GM23338 (cell line): Measurements from ENCODE around the gene STAT6. TPM values are rescaled to one million over a fixed set of nuclear protein-coding genes. Genes with fewer than 3 reads are reported as not detected.

Source experiments
- ATAC-seq: fragments of 200-7000 bp; cut with Tn5 transposase; 3 replicates; pipeline ENCODE4 v1.9.1; 2020
- DNase-seq: peaks from one replicate; pipeline ENCODE4 v3.0.0-alpha.2; 2015; ENCODE audit warnings: low spot score
- H2AFZ ChIP-seq: fragments of 200-600 bp; sonication (generic); 2 replicates; pipeline ENCODE4 v1.8.0; 2016; ENCODE audit warnings: antibody characterized with exemption, mild to moderate bottlenecking, moderate library complexity
- H3F3A ChIP-seq: fragments of 200-600 bp; sonication (generic); replicated peaks from 2 replicates; pipeline ENCODE4 v1.8.0; 2017; ENCODE audit warnings: antibody characterized with exemption, mixed run types, low read depth
- H3K27ac ChIP-seq: fragments of 200-600 bp; sonication (generic); 2 replicates; pipeline ENCODE4 v1.6.1; 2016; ENCODE audit warnings: low read depth
- H3K27me3 ChIP-seq: fragments of 200-600 bp; sonication (generic); 2 replicates; pipeline ENCODE4 v1.8.0; 2016; ENCODE audit warnings: mild to moderate bottlenecking, mixed run types, moderate library complexity; ENCODE audit not compliant: insufficient read depth
- H3K36me3 ChIP-seq: fragments of 200-600 bp; sonication (generic); 2 replicates; pipeline ENCODE4 v1.8.0; 2016; ENCODE audit warnings: mild to moderate bottlenecking; ENCODE audit not compliant: insufficient read depth
- H3K4me1 ChIP-seq: fragments of 200-600 bp; sonication (generic); 2 replicates; pipeline ENCODE4 v1.8.0; 2016; ENCODE audit warnings: mild to moderate bottlenecking, moderate library complexity; ENCODE audit not compliant: insufficient read depth
- H3K4me2 ChIP-seq: fragments of 200-600 bp; sonication (generic); 2 replicates; pipeline ENCODE4 v1.7.1; 2017; ENCODE audit warnings: mixed run types
- H3K4me3 ChIP-seq: fragments of 200-600 bp; sonication (generic); 2 replicates; pipeline ENCODE4 v1.6.1; 2016; ENCODE audit warnings: mixed run types
- H3K79me2 ChIP-seq: fragments of 200-600 bp; sonication (generic); replicated peaks from 2 replicates; pipeline ENCODE4 v1.8.0; 2017; ENCODE audit warnings: mild to moderate bottlenecking; ENCODE audit not compliant: insufficient read depth
- H3K9me2 ChIP-seq: fragments of 200-600 bp; sonication (generic); 2 replicates; pipeline ENCODE4 v1.8.0; 2017; ENCODE audit not compliant: insufficient read depth
- H4K20me1 ChIP-seq: fragments of 200-600 bp; sonication (generic); replicated peaks from 2 replicates; pipeline ENCODE4 v1.8.0; 2017; ENCODE audit warnings: mild to moderate bottlenecking; ENCODE audit not compliant: insufficient read depth
- H3K27ac Mint-ChIP-seq: 2 replicates; pipeline ENCODE4 v1.8.0; 2020; ENCODE audit warnings: inconsistent platforms, mild to moderate bottlenecking, moderate library complexity, mixed read lengths
- H3K27me3 Mint-ChIP-seq: 3 replicates; pipeline ENCODE4 v1.8.0; 2022; ENCODE audit warnings: low read depth, mild to moderate bottlenecking, moderate library complexity, mixed read lengths, inconsistent platforms; ENCODE audit not compliant: insufficient read depth, poor library complexity
- H3K36me3 Mint-ChIP-seq: 3 replicates; pipeline ENCODE4 v1.8.0; 2021; ENCODE audit warnings: low read depth, mild to moderate bottlenecking, inconsistent platforms, moderate library complexity, mixed read lengths
- H3K4me1 Mint-ChIP-seq: 3 replicates; pipeline ENCODE4 v1.8.0; 2020; ENCODE audit warnings: mild to moderate bottlenecking, inconsistent platforms, mixed read lengths
- H3K4me3 Mint-ChIP-seq: 3 replicates; pipeline ENCODE4 v1.8.0; 2021; ENCODE audit warnings: moderate library complexity, mild to moderate bottlenecking, inconsistent platforms, mixed read lengths
- H3K9me3 Mint-ChIP-seq: 3 replicates; pipeline ENCODE4 v1.8.0; 2020; ENCODE audit warnings: moderate library complexity, mild to moderate bottlenecking, inconsistent platforms, mixed read lengths
- CREB1 ChIP-seq: fragments of 250-450 bp; sonication (Bioruptor Pico); IDR thresholded peaks from 2 replicates; pipeline ENCODE4 v1.5.0; 2020; ENCODE audit warnings: low read depth, mild to moderate bottlenecking, moderate library complexity
- EZH2 ChIP-seq: fragments of 200-600 bp; sonication (generic); IDR thresholded peaks from one replicate; pipeline ENCODE4 v1.8.0; 2017; ENCODE audit warnings: antibody characterized with exemption, mild to moderate bottlenecking, low read depth; ENCODE audit not compliant: unreplicated experiment
- ZNF331 ChIP-seq: fragments of 250-450 bp; sonication (Bioruptor Pico); IDR thresholded peaks from 2 replicates; pipeline ENCODE4 v1.5.0; 2020; ENCODE audit warnings: low read depth, mild to moderate bottlenecking, moderate library complexity
- polyA plus RNA-seq: library from polyadenylated mRNA; unstranded; fragments of >200 nt; fragmentation: Nextera tagmentation; extraction: Ambion mirVana; gene quantifications from 2 replicates; pipeline ENCODE4 v1.2.1, GENCODE V29; 2016
- total RNA-seq: library from RNA; depleted of rRNA; stranded (reverse); fragments of >200 nt; shearing (Covaris generic); gene quantifications from 2 replicates; pipeline ENCODE4 v1.2.3, GENCODE V29; 2014
- TF ChIP-seq, protein P1 (sequence below): fragments of 250-450 bp; sonication (Bioruptor Pico); IDR thresholded peaks from 2 replicates; pipeline ENCODE4 v1.5.0; 2020; ENCODE audit warnings: mild to moderate bottlenecking, moderate library complexity
- TF ChIP-seq, protein P2 (sequence below), 2 experiments: fragments of 200-600 bp in 1 of 2; sonication (generic) in 1 of 2; conservative IDR thresholded peaks; 2 replicates each; pipeline versions ENCODE4 v1.5.1 to v1.6.1; 2016 to 2017; ENCODE audit warnings: antibody characterized with exemption in 2 of 2, low read depth in 2 of 2, mild to moderate bottlenecking in 2 of 2, moderate library complexity in 1 of 2

STAT6 gene
- total and polyA plus RNA-seq, 2 experiments from 2014 or later = 14.3 to 28.1 TPM

DNA sequence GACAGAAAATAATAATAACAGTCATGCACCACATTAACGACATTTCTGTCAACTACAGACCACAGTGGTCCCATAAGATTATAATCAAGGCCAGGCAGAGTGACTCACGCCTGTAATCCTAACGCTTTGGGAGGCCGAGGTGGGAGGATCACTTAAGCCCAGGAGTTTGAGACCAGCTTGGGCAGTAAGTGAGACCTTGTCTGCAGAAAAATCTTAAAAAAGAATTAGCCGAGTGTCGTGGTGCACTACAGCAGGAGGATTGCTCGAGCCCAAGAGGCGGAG is 13.7 kb downstream of the STAT6 start (continued):
- TF ChIP-seq, protein P1, sequence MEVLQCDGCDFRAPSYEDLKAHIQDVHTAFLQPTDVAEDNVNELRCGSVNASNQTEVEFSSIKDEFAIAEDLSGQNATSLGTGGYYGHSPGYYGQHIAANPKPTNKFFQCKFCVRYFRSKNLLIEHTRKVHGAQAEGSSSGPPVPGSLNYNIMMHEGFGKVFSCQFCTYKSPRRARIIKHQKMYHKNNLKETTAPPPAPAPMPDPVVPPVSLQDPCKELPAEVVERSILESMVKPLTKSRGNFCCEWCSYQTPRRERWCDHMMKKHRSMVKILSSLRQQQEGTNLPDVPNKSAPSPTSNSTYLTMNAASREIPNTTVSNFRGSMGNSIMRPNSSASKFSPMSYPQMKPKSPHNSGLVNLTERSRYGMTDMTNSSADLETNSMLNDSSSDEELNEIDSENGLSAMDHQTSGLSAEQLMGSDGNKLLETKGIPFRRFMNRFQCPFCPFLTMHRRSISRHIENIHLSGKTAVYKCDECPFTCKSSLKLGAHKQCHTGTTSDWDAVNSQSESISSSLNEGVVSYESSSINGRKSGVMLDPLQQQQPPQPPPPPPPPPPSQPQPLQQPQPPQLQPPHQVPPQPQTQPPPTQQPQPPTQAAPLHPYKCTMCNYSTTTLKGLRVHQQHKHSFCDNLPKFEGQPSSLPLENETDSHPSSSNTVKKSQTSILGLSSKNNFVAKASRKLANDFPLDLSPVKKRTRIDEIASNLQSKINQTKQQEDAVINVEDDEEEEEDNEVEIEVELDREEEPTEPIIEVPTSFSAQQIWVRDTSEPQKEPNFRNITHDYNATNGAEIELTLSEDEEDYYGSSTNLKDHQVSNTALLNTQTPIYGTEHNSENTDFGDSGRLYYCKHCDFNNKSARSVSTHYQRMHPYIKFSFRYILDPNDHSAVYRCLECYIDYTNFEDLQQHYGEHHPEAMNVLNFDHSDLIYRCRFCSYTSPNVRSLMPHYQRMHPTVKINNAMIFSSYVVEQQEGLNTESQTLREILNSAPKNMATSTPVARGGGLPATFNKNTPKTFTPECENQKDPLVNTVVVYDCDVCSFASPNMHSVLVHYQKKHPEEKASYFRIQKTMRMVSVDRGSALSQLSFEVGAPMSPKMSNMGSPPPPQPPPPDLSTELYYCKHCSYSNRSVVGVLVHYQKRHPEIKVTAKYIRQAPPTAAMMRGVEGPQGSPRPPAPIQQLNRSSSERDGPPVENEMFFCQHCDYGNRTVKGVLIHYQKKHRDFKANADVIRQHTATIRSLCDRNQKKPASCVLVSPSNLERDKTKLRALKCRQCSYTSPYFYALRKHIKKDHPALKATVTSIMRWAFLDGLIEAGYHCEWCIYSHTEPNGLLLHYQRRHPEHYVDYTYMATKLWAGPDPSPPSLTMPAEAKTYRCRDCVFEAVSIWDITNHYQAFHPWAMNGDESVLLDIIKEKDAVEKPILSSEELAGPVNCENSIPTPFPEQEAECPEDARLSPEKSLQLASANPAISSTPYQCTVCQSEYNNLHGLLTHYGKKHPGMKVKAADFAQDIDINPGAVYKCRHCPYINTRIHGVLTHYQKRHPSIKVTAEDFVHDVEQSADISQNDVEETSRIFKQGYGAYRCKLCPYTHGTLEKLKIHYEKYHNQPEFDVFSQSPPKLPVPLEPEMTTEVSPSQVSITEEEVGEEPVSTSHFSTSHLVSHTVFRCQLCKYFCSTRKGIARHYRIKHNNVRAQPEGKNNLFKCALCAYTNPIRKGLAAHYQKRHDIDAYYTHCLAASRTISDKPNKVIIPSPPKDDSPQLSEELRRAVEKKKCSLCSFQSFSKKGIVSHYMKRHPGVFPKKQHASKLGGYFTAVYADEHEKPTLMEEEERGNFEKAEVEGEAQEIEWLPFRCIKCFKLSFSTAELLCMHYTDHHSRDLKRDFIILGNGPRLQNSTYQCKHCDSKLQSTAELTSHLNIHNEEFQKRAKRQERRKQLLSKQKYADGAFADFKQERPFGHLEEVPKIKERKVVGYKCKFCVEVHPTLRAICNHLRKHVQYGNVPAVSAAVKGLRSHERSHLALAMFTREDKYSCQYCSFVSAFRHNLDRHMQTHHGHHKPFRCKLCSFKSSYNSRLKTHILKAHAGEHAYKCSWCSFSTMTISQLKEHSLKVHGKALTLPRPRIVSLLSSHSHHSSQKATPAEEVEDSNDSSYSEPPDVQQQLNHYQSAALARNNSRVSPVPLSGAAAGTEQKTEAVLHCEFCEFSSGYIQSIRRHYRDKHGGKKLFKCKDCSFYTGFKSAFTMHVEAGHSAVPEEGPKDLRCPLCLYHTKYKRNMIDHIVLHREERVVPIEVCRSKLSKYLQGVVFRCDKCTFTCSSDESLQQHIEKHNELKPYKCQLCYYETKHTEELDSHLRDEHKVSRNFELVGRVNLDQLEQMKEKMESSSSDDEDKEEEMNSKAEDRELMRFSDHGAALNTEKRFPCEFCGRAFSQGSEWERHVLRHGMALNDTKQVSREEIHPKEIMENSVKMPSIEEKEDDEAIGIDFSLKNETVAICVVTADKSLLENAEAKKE (CRISPR knock-in tag) = no peak
- TF ChIP-seq, protein P2, sequence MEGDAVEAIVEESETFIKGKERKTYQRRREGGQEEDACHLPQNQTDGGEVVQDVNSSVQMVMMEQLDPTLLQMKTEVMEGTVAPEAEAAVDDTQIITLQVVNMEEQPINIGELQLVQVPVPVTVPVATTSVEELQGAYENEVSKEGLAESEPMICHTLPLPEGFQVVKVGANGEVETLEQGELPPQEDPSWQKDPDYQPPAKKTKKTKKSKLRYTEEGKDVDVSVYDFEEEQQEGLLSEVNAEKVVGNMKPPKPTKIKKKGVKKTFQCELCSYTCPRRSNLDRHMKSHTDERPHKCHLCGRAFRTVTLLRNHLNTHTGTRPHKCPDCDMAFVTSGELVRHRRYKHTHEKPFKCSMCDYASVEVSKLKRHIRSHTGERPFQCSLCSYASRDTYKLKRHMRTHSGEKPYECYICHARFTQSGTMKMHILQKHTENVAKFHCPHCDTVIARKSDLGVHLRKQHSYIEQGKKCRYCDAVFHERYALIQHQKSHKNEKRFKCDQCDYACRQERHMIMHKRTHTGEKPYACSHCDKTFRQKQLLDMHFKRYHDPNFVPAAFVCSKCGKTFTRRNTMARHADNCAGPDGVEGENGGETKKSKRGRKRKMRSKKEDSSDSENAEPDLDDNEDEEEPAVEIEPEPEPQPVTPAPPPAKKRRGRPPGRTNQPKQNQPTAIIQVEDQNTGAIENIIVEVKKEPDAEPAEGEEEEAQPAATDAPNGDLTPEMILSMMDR (conservative IDR thresholded peaks at IDR 0.05; ENCODE audit: low read depth in 2 of 2) = no peak
- no peak for TF ChIP-seq ZNF331 (CRISPR knock-in tag)

GRCh38 chr12:57096748-57097553 is 14.2 kb downstream of the STAT6 start:
- H3F3A ChIP-seq = peaks cover 10% of the 10 kb centered on the region; the same call in 1 of the 2 replicates
- Mint-ChIP-seq H3K9me3 (no peaks in the 10 kb centered on the region), H3K27ac (peak overlapping the region; percentile 96; the same call in 1 of the 2 replicates), H3K27me3 (peaks cover 27% of the 10 kb centered on the region), H3K4me1 (peaks cover 44% of the 10 kb centered on the region), H3K4me3 (no peak overlapping the region), H3K36me3 (peaks cover 51% of the 10 kb centered on the region)
- H3K79me2 ChIP-seq = no peaks in the 10 kb centered on the region
- DNase-seq (no peak), ATAC-seq (no peak)
- H2AFZ ChIP-seq = no peak overlapping the region
- H3K27ac ChIP-seq = no peak overlapping the region
- no peak overlapping the region for H3K4me3 ChIP-seq
- no peaks in the 10 kb centered on the region for H3K36me3 ChIP-seq
- H3K4me1 ChIP-seq = peaks cover 27% of the 10 kb centered on the region
- no peaks in the 10 kb centered on the region for H3K27me3 ChIP-seq
- no peak overlapping the region for H3K4me2 ChIP-seq
- H4K20me1 ChIP-seq = no peaks in the 10 kb centered on the region; the same call in 1 of the 2 replicates
- H3K9me2 ChIP-seq = no peaks in the 10 kb centered on the region
- TF ChIP-seq EZH2 (no peak), CREB1 (no peak), ZNF331 (CRISPR knock-in tag) (no peak)
- TF ChIP-seq, protein P1 (CRISPR knock-in tag) = no peak
